Thyroid gland (tissue), 4 donors: Measurements from ENCODE around the gene PIGU. TPM values are rescaled to one million over a fixed set of nuclear protein-coding genes. Genes with fewer than 3 reads are reported as not detected.

ENCODE experiments used
- DNase-seq, 2 donors: peaks; one replicate each; pipeline ENCODE4 v3.0.0-alpha.2; 2019
- H3K27ac ChIP-seq, 3 donors: fragments of 200-600 bp; sonication (generic); 1 replicate in 2 of 3; 2 replicates in 1 of 3; pipeline ENCODE4 v1.5.1; 2016 to 2019; ENCODE audit warnings: mild to moderate bottlenecking in 1 of 3, moderate library complexity in 1 of 3
- H3K27me3 ChIP-seq: fragments of 200-600 bp; sonication (generic); one replicate; pipeline ENCODE4 v1.5.1; 2019
- H3K36me3 ChIP-seq, 2 donors: fragments of 200-600 bp; sonication (generic); one replicate each; pipeline ENCODE4 v1.5.1; 2016 to 2019
- H3K4me1 ChIP-seq, 2 donors: fragments of 200-600 bp; sonication (generic); one replicate each; pipeline ENCODE4 v1.5.1; 2017 to 2019
- H3K4me3 ChIP-seq, 3 donors: fragments of 200-600 bp; sonication (generic); replicated peaks in 1 of 3; 1 replicate in 2 of 3; 2 replicates in 1 of 3; pipeline ENCODE4 v1.5.1; 2016; ENCODE audit warnings: mild to moderate bottlenecking in 1 of 3
- H3K9me3 ChIP-seq: fragments of 200-600 bp; sonication (generic); one replicate; pipeline ENCODE4 v1.5.1; 2017
- CTCF ChIP-seq, 6 experiments: fragments of 200-600 bp in 3 of 6; fragments of 450-650 bp in 3 of 6; sonication (generic) in 3 of 6; IDR thresholded peaks; one replicate each; pipeline ENCODE4 v1.5.1; 2016 to 2019; ENCODE audit warnings: antibody characterized with exemption in 6 of 6, mild to moderate bottlenecking in 2 of 6, inconsistent platforms in 1 of 6, moderate library complexity in 1 of 6
- POLR2A ChIP-seq, 2 donors: fragments of 450-650 bp; IDR thresholded peaks; one replicate each; pipeline ENCODE4 v1.6.1; 2017; ENCODE audit warnings: antibody characterized with exemption in 2 of 2, mild to moderate bottlenecking in 2 of 2, moderate library complexity in 1 of 2
- WGBS, 2 donors: methylation state at CpG; one replicate each; pipeline ENCODE4 v1.1.5; 2017; 5-methylcytosine and 5-hydroxymethylcytosine counted together
- intact Hi-C: fragments of 100-400 bp; cut with DNase I; formaldehyde crosslinking; loops from one replicate; pipeline ENCODE4 v1.15.1; 2023
- total RNA-seq, 4 donors: library from RNA; depleted of rRNA; stranded (reverse); fragments of >200 nt; gene quantifications; one replicate each; pipeline ENCODE4 v1.2.3, GENCODE V29; 2016

Gene PIGU
- total RNA-seq, 4 donors from 2014 or later = 12.1 to 25.8 (median 18.0) TPM

GRCh38 chr20:34651200-34651599, 25.7 kb downstream of the PIGU start:
- no peaks in the 10 kb centered on the region for H3K9me3 ChIP-seq
- no peak for DNase-seq
- H3K4me1 ChIP-seq = no peaks in the 10 kb centered on the region
- no peaks in the 10 kb centered on the region for H3K36me3 ChIP-seq
- H3K4me3 ChIP-seq = no peak overlapping the region
- H3K27ac ChIP-seq = no peak overlapping the region
- 77 to 89% methylated on average over 2 of the region's 2 CpGs for WGBS, 2 donors
- intact Hi-C loops = no loop called here
- no peak for TF ChIP-seq POLR2A (IDR thresholded peaks at IDR 0.05)
- TF ChIP-seq CTCF (IDR thresholded peaks at IDR 0.05) = no peak
- H3K27me3 ChIP-seq = no peaks in the 10 kb centered on the region

GRCh38 chr20:34647737-34648136, 29.2 kb downstream of the PIGU start:
- WGBS, 2 donors = 95 to 100% methylated on average over 1 of the region's 1 CpG
- Histone ChIP-seq H3K4me3 (no peak overlapping the region), H3K27ac (no peak overlapping the region), H3K27me3 (no peaks in the 10 kb centered on the region), H3K36me3 (no peaks in the 10 kb centered on the region), H3K4me1 (no peaks in the 10 kb centered on the region), H3K9me3 (no peaks in the 10 kb centered on the region)
- intact Hi-C loops = no loop called here
- TF ChIP-seq POLR2A (IDR thresholded peaks at IDR 0.05) (no peak), CTCF (IDR thresholded peaks at IDR 0.05) (no peak)
- no peak for DNase-seq

GRCh38 chr20:34644951-34645350, 31.9 kb downstream of the PIGU start:
- no peak overlapping the region for H3K4me3 ChIP-seq
- no peak overlapping the region for H3K27ac ChIP-seq
- intact Hi-C loops = no loop called here
- WGBS, 2 donors = 98 to 100% methylated on average over 1 of the region's 1 CpG
- H3K36me3 ChIP-seq = no peaks in the 10 kb centered on the region
- no peak for TF ChIP-seq POLR2A (IDR thresholded peaks at IDR 0.05)
- no peak for TF ChIP-seq CTCF (IDR thresholded peaks at IDR 0.05)
- H3K4me1 ChIP-seq = peaks cover 0 to 2% of the 10 kb centered on the region in 2 donors
- no peak for DNase-seq
- no peaks in the 10 kb centered on the region for H3K27me3 ChIP-seq
- no peaks in the 10 kb centered on the region for H3K9me3 ChIP-seq

- no peak for DNase-seq
- TF ChIP-seq CTCF (IDR thresholded peaks at IDR 0.05) (no peak), POLR2A (IDR thresholded peaks at IDR 0.05) (no peak)
- no peaks in the 10 kb centered on the region for H3K36me3 ChIP-seq
- intact Hi-C loops = no loop called here
- no peaks in the 10 kb centered on the region for H3K9me3 ChIP-seq
- H3K4me3 ChIP-seq = no peak overlapping the region
- no peaks in the 10 kb centered on the region for H3K27me3 ChIP-seq
- peaks cover 0 to 7% of the 10 kb centered on the region in 2 donors for H3K4me1 ChIP-seq
- no peak overlapping the region for H3K27ac ChIP-seq
- 96 to 97% methylated on average over 1 of the region's 1 CpG for WGBS, 2 donors
Measured at GRCh38 chr20:34644345-34644744, 32.5 kb downstream of the PIGU start.

- H3K27ac ChIP-seq = no peak overlapping the region
- TF ChIP-seq POLR2A (IDR thresholded peaks at IDR 0.05) (no peak), CTCF (IDR thresholded peaks at IDR 0.05) (no peak)
- no peak for DNase-seq
Measured at GRCh38 chr20:34643928-34644327, 33.0 kb downstream of the PIGU start.

More at GRCh38 chr20:34643928-34644327, 33.0 kb downstream of the PIGU start:
- no peaks in the 10 kb centered on the region for H3K36me3 ChIP-seq
- peaks cover 0 to 7% of the 10 kb centered on the region in 2 donors for H3K4me1 ChIP-seq
- intact Hi-C loops = no loop called here
- no peaks in the 10 kb centered on the region for H3K9me3 ChIP-seq
- no peak overlapping the region for H3K4me3 ChIP-seq
- H3K27me3 ChIP-seq = no peaks in the 10 kb centered on the region
